ENCODE measurements around the gene LRRC2. TPM values are rescaled to one million over a fixed set of nuclear protein-coding genes. Genes with fewer than 3 reads are reported as not detected.

LRRC2 gene
- total and polyA plus RNA-seq, 9 of the 15 experiments (the other 6 are each of a cell fraction or from before 2014, with no cell fraction given): 0.01 to 0.04 (median 0.03) TPM; not detected in 5

DNA sequence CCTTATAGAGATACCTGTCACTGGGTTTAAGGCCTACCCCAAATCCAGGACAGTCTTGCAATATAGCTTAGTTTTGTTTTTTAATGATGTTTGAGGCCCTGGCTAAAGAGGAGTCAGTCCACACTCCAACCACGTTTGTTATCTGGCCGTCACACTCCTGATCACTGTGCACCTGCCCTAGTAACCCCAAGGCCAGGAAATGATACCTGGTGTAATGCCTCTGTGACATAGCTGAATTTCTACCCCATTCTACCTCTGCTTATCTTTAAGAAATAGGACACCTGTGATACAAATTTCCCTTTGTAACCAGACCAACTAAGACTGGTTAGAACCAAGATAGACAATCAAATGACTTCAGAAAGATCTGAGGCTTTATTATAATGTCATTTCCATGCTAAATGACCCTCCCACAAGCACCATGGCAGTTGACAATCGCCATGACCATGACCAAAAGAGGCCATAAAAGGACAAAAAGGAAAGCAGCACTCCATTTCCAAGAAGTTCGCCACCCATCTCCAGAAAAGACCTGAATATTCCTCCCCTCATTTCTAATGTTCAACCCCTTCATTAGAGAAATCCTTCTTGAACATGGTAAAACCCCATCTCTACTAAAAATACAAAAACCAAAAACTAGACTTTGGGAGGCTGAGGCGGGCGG is 73.1 kb downstream of the LRRC2 start (continued):
- TF ChIP-seq ARID3A (IDR thresholded peaks at IDR 0.05; ENCODE audit: borderline replicate concordance, low read depth, low read length) (peak; percentile 67; the same call in 1 of the 2 replicates), CREB1 (IDR thresholded peaks at IDR 0.05) (no peak), CREB1 (CRISPR knock-in tag; IDR thresholded peaks at IDR 0.05) (no peak), HNRNPK (IDR thresholded peaks at IDR 0.05; ENCODE audit: low read depth, low read length, poor library complexity, severe bottlenecking) (no peak), MTA2 (IDR thresholded peaks at IDR 0.05; ENCODE audit: low read depth) (no peak), KLF13 (tag; IDR thresholded peaks at IDR 0.05; ENCODE audit: borderline replicate concordance, low read depth) (no peak), E2F4 (CRISPR knock-in tag; IDR thresholded peaks at IDR 0.05; ENCODE audit: low read depth) (no peak), ZFP1 (CRISPR knock-in tag; IDR thresholded peaks at IDR 0.05) (no peak), POLR2AphosphoS5 (IDR thresholded peaks at IDR 0.05; ENCODE audit: control insufficient read depth, insufficient read depth, low read depth, low read length) (0 out of 2 replicates have a peak, but pooled peaks have one; percentile 24), ARID2 (IDR thresholded peaks at IDR 0.05) (no peak), ZFX (CRISPR knock-in tag; IDR thresholded peaks at IDR 0.05) (peak; percentile 31; the same call in 1 of the 2 replicates), SREBF1 (IDR thresholded peaks at IDR 0.05; ENCODE audit: borderline replicate concordance, low read depth, low read length) (no peak), HIVEP1 (CRISPR knock-in tag; IDR thresholded peaks at IDR 0.05) (no peak), SLC30A9 (CRISPR knock-in tag; IDR thresholded peaks at IDR 0.05) (no peak), NR1H2 (CRISPR knock-in tag; IDR thresholded peaks at IDR 0.05) (no peak), BRD4 (IDR thresholded peaks at IDR 0.05) (no peak), FOXA3 (CRISPR knock-in tag; conservative IDR thresholded peaks at IDR 0.05 in 1 of 2, IDR thresholded peaks at IDR 0.05 in 1 of 2) (no peak), ZBTB7A (IDR thresholded peaks at IDR 0.05; ENCODE audit: borderline replicate concordance, control insufficient read depth, low read depth, low read length) (no peak), ETV1 (tag; conservative IDR thresholded peaks at IDR 0.05; ENCODE audit: low read depth) (no peak), MEIS2 (IDR thresholded peaks at IDR 0.05; ENCODE audit: partially characterized antibody) (no peak), DMBX1 (CRISPR knock-in tag; IDR thresholded peaks at IDR 0.05; ENCODE audit: borderline replicate concordance) (0 out of 2 replicates have a peak, but pooled peaks have one; percentile 40), SRF (CRISPR knock-in tag; IDR thresholded peaks at IDR 0.05) (peak in 1 of 2 experiments; percentile 96; a peak in 2 of 4 replicates), BDP1 (IDR thresholded peaks at IDR 0.05; ENCODE audit: insufficient read depth, insufficient read length) (no peak), FOXP4 (CRISPR knock-in tag; IDR thresholded peaks at IDR 0.05; ENCODE audit: borderline replicate concordance) (no peak), CBFA2T3 (IDR thresholded peaks at IDR 0.05) (peak; percentile 85)
